GM06990 (cell line): Measurements from ENCODE around the gene MAN2C1.

Experiments used
- DNase-seq: peaks from one replicate; pipeline ENCODE4 v3.0.0-alpha.2; 2011; ENCODE audit not compliant: insufficient read length; ENCODE audit errors: extremely low read depth
- H3K27me3 ChIP-seq: replicated peaks from 2 replicates; pipeline ENCODE4 v1.6.0; 2011; ENCODE audit warnings: low read length; ENCODE audit not compliant: control insufficient read depth, insufficient read depth
- H3K36me3 ChIP-seq: 2 replicates; pipeline ENCODE4 v1.5.1; 2011; ENCODE audit warnings: low read length; ENCODE audit not compliant: control insufficient read depth, insufficient read depth
- H3K4me3 ChIP-seq: replicated peaks from 2 replicates; pipeline ENCODE4 v1.5.1; 2011; ENCODE audit warnings: low read depth, mild to moderate bottlenecking, control low read depth, low read length
- CTCF ChIP-seq: IDR thresholded peaks from 2 replicates; pipeline ENCODE4 v1.5.1; 2011; ENCODE audit warnings: low read length, control low read depth, mild to moderate bottlenecking, inconsistent platforms; ENCODE audit not compliant: insufficient read depth, poor library complexity, severe bottlenecking

The MAN2C1 gene

GRCh38 chr15:75356006-75356405 lies 12.4 kb downstream of the MAN2C1 start:
- no peak for TF ChIP-seq CTCF
- no peaks in the 10 kb centered on the region for H3K27me3 ChIP-seq
- H3K4me3 ChIP-seq = no peak overlapping the region
- H3K36me3 ChIP-seq = peaks cover 33% of the 10 kb centered on the region
- DNase-seq = no peak

GRCh38 chr15:75355369-75355768 lies 13.0 kb downstream of the MAN2C1 start:
- H3K36me3 ChIP-seq = peaks cover 33% of the 10 kb centered on the region
- DNase-seq = no peak
- no peaks in the 10 kb centered on the region for H3K27me3 ChIP-seq
- H3K4me3 ChIP-seq = no peak overlapping the region
- no peak for TF ChIP-seq CTCF

- TF ChIP-seq CTCF = no peak
- no peak overlapping the region for H3K4me3 ChIP-seq
- peaks cover 28% of the 10 kb centered on the region for H3K36me3 ChIP-seq
- no peak for DNase-seq
- no peaks in the 10 kb centered on the region for H3K27me3 ChIP-seq
Measured at GRCh38 chr15:75354454-75354853, 14.0 kb downstream of the MAN2C1 start.

- Histone ChIP-seq H3K36me3 (peaks cover 21% of the 10 kb centered on the region), H3K27me3 (no peaks in the 10 kb centered on the region), H3K4me3 (no peak overlapping the region)
- no peak for DNase-seq
- TF ChIP-seq CTCF = no peak
Measured at GRCh38 chr15:75353604-75354003, 14.8 kb downstream of the MAN2C1 start.

GRCh38 chr15:75352186-75353080 lies 16.0 kb downstream of the MAN2C1 start:
- no peak for TF ChIP-seq CTCF
- Histone ChIP-seq H3K36me3 (peaks cover 14% of the 10 kb centered on the region), H3K4me3 (no peak overlapping the region), H3K27me3 (no peaks in the 10 kb centered on the region)
- no peak for DNase-seq
